ENCODE measurements around the gene ISG20.

The ISG20 gene

DNA sequence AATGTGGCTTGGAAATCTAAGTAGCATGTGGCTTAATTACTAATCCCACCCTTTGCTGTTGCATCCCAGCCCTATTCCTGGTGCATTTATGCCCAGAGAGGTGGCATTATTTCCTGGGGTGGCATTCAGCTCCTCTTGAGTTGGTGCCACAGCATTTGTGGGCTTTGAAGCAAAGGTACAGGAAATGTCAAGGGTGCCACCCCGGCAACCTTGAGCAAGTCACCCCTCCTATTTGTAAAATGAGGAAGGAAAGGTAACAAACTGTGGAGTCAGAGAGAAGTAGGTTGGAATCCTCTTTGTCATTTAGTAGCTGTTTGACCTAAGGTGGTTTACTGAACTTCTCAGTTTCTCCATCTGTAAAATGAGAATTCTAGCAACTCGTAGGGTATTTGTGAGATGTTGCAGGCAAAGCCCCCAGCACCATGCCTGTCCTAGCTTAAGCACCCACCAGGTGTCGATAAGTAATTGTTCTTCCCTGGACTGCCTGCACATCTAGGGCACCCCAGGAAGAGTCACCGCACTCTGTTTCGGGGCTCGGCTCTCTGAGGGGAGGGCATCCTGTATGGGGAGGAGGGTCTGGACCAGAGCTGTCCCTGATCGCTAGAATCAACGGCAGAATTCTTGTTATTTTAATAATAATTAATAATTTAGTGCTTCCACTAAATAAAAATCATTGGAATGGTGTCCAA lies 17.1 kb downstream of the ISG20 start:
- no peak for DNase-seq

DNA sequence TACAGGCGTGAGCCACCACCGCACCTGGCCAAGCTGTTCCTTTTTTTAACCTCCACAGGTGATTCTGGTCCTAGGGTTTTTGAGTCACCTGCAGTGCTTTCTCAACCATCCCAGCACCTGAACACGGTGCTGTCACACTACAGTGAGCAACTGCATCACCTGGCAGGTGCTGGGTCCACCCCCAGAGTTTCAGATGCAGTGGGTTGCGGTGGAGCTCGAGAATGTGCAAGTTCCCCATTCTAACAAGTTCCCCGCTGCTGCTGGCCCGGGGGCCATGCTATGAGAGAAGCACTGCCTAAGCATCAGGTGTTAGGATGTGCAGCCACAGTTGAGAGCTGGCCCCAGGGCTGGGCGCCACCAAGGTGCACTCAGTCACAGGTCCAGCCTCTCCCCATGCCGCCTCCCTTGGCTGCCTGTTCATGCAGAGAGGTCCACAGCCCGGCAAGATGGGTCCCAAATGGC lies 18.0 kb downstream of the ISG20 start:
- DNase-seq: no peak

DNA sequence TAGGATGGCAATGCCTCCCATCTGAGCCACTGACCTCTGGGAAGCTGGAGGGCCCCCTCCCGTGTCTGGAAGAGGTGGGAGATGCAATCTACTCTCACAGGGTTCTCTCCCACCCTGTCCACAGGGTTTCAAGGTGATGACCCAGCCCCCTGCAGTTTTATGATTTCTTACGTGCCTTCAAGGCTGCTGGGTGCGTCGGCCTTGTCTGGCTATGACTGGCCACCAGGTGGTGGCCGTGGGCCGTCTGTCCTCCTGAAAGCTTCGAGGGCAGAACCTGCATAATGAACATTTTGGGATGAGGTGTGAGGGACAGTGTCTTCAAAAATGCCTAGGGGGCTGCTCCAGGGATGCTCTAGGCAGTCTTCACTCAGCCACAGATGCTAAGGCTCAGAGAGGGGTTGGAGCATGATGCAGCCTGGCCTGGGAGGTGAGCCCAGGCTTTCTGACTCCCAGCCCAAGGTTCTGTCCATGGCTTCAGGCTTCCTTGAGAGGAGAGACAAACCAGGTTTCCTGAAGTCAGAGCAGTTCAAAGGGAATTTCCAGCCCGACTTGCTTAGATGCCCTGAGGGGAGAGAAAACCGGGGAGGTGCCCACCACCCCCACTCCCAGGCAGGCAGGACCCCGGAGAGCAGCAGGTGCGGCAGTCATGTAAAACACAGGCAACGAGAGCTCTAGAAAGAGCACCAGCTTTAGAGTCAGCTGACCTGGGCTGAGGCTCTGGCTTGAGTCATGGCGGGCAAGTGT lies 18.7 kb downstream of the ISG20 start:
- no peak for DNase-seq

DNA sequence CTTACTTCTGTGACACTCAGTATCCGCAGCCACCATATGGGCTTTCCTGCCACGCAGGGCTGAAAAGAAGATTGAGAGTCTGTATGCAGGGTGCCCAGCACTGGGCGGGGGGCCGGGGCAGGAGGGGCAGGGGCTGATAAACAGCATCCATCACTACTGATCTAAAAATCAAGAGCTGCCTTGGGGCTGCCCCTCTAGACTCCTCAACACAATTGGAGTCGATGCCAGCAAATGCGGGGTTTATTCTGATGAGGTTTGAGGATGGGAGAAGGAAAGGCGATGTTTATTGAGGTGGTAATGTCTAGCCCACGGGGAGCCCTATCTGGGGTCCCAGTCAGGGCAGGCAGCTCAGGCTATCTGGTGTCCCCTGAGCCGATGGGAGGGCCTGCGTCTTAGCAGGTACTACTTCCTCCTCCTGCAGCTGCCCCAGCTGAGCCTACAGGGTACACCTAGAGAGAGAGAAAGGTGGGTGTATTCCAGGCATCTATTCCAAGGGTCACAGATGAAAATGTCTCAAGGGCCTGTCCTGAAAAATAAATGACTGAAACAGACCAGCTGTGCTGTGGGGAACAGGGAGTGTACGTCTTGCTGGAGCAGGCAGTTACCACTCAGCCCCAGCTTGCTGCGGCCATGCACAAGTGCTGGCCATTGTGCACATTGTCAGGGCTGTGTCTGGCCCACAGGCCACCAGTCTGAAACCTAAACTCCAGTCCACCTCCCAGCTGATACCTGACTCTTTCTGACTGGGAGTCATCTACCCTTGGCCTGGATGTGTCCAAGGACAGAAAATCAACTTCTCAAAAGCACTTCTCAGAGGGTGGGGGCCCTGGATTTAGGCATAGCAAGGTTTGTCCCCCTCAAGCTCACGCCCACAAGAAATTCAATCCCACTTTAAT lies 19.5 kb downstream of the ISG20 start:
- no peak for DNase-seq

DNA sequence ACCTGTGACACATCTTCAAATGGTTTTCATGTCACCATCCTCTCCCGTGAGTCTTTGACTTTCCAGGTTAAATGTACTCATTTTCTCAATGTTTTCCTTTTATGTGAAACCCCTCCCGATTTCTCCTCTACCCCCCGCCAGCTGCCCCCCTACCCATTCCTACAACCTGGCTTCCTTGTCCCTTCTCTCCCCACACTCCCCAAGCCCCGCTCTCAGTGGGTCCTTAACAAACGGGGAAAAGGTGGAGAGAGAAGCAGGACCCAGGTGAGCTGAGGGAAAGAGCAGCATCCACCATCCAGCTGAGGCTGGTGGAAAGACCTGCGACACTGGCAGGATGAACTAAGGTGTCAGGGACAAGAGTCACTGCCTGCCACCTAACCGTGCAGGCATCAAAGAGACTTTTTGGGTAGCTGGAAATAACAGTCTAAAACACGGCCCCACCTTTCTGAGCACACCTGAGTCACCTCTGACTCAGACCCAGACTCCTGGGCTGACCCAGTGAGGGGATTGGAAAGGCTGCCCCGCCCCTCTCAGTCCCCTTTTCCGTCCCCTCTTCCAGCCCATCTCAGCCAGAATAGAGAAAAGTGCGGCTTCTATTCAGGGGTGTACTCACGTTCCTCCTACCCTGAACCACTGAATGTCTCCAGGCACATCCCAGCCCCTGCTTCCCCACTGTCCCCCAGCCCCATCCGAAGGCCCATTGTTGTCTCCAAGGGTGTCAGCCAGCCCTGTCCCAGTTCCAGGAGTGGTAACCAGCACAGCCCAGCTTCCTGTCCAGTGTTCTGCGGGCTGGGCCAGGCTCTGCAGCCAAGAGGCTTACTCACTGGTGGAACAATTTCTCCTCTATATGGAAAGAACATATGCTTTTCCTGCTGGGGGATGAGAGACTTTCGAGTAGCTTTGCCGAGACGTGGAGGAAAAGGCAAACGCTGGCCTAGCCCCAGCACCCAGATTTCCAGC lies 20.4 kb downstream of the ISG20 start:
- DNase-seq: no peak

DNA sequence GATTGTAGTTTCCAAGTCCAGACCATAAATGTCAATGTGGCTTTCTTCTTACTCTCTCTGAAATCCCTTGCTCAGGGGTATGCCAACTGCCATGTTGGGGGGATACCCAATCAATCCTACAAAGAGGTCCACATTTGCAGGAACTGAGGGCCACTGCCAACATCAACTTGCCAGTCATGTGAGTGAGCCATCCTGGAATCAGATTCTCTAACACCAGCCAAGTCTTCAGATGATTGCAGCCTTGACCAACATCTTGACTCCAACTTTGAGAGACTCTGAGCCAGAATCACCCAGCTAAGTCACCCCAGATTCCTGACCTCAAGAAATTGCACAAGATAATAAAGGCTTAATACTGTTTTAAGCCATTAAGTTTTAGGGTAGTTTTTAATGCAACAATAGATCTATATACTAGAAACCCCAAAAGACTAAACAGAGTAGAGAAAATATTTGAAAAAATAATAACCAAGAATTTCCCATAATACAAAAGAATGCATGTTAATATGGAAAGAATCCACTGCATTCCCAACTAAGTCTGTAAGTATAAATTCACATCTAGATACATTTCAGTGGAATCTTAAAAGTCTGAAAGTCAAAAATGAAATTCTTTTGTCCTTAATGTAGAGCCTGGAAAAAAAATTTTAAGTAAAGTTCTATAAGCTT lies 22.4 kb downstream of the ISG20 start:
- DNase-seq: no peak

DNA sequence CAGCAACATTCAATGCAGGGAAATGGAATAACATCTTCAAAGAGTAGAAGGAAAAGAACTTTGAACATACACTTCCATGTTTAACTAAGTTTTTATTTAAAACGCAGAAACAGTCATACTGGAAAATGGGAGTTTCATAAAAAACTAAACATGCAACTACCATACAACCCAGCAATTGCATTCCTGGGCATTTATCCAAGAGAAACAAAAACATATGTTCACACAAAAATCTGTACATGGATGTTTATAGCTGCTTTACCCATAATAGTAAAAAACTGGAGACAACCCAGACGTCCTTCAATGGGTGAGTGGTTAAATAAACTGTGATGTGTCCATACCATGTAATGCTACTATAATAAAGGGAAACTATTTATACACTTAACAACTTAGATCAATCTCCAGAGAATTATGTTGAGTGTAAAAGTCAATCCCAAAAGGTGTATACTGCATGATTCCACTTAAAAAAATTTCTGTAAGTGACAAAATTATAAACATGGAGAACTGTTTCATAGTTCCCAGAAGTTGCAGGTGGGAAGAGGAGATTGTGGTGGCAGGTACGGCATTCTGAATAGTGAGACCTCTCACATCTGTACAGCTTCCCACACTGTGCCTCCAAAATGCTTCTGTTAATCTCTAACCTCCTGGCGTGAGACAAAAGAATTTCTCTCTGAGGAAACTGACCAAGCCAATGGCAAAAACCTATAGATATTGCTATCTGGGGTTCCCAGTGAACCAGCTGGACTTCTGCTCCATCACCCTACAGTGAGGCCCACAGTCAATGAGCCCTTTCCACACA lies 23.1 kb downstream of the ISG20 start:
- no peak for DNase-seq

DNA sequence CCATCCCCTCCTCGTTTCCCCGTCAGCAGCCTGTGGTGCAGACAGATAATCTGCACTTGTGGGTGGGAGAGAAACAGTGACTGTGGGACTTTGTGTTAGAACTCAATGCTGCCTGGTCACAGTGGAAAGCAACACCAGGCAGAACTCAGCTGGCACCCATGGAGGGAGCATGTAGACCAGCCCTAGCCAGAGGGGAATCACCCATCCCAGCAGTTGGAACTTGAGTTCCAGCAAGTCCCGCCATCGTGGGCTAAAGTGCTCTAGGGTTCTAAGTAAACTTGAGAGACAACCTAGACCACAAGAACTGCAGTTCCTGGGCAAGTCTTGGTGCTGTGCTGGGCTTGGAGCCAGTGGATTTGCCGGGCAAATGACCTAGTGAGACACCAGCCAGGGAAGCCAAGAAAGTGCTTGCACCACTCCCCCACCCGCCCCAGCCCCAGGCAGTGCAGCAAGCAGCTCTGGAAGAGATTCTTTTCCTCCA lies 24.4 kb downstream of the ISG20 start:
- DNase-seq: no peak

DNA sequence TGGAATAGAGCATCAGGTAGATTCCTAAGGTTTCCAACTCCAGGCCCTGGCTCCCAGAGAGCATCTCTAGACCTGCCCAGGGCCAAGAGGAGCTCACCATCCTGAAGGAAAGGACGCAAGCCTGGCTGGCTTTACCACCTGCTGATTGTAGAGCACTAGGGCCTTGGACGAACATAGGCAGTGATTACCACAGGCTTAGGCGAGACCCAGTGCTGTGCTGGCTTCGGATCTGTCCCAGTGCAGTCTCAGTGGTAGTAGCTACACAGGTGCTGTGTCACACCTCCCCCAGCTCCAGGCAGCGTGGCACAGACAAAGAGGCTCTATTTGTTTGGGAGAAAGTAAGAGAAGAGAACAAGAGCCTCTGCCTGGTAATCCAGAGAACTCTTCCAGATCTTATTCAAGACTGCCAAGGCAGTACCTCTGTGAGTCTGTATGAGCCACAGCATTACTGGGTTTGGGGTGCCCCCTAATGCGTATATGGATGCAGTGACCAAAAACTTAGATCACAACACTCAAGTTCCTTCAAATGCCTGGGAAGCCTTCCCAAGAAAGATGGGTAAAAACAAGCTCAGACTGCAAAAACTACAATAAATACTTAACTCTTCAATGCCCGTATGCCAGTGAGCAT lies 25.4 kb downstream of the ISG20 start:
- DNase-seq: peak; percentile 44

DNA sequence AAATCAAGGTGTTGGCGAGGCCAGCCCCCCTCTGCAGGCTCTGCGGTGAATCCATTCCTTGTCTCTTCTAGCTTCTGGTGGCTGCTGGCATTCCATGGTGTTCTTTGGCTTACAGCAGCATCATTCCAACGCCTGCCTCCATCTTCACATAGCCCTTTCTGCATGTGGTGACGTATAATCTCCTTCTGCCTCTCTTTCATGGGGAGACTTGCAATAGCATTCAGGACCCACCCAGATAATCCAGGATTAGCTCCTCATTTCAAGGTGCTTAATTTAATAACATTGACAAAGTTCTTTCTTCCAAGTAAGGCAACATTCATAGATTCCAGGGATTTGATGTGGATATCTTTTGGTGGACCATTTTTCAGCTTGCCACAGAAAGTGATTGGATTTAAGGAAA lies 35.8 kb downstream of the ISG20 start:
- DNase-seq: no peak

DNA sequence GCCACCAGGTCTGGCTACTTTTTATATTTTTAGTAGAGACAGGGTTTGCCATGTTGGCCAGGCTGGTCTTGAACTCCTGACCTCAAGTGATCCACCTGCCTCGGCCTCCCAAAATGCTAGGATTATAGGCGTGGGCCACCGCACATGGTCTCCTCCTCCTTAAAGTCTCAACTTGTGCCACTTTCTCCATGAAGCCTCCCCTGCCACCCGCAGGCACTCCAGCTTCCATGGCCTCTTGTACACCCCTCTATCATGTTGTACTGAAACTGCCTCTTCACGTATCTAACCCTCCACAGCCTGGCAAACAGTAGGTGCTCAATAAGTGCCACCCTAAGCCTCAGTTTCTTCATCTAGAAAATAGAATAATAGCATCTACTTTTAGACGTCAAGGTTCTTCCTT lies 39.9 kb downstream of the ISG20 start:
- DNase-seq: no peak

DNA sequence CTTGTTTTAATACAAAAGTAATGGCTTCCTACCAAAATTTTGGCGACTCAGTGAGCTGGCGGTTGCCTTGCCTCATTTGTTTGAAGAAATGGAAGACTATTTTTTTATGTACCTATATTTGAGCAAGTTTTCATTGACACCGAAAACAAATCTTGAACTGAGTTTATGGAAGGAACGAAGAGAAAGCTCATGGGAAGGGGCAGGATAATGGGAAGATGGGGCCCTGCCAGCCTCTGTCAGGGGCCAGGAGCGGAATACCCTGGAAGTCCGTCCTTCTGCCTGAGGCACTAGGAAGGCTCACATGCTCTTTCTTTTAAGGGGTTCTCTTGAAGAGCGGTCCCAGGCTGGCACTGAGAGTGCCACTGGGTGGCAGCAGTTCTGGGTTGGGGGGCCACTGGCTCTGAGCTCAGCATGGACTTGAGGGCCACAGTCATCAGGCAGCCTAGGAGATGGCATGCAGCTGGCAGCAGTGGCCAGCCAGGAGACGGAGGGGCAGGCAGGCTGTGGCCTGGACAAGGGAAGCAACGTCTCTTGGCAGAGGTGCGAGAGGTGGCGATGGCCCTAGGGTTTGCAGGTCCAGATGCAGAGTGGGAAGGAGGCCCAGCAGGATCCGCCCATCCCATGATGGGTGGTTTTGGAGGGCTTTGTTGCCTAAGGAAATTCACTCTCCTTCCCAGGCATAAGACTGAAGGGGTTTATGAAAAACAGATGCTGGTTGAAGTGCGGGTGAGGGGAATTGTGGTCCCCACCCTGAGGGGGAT lies 41.6 kb downstream of the ISG20 start:
- DNase-seq: no peak

DNA sequence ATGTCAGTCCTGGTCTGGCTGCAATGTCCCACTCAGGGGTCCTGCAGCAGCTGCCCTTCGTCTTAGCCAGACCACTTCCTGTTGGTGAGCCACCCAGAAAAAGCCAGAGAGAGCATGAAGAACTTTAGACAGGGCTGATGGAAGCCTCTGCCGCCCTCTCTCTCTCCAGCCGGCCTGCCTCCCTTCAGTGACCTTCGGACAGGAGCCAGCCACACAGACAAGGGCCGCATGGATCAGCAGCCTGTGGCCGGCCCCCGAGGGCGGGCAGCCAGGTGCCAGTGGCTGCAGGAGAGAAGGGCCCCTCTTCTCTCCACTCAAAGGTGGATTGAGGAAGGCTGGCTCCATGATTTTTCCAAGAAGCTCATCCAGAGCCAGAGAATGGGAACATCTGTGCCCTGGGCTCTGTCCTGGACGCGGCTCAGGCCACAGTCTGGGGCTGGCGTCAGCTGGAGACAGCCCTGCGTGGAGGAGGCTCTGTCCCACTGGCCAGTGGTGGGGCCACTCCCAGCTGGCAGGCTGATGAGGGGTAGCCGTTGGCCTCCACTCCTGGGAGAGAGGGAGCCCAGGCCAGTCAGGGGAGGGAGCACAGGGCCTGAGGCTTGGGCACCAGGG lies 42.9 kb downstream of the ISG20 start:
- DNase-seq: no peak

DNA sequence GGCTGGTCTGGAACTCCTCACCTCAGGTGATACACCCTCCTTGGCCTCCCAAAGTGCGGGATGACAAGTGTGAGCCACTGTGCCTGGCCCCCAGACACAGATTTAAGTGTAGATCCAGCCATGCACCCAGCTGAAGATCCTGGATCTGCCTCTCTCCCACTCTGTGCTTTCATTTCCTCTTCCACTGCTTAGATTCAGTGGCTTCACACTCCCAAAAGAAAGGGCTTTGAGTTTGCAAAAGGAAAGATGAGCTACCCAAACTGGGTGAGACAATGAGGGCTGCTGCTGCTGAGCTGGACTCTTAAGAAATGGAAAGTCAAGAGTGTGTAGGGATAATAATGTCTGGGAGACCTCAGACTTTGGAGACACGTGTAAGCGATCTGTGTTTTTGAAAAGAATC lies 45.5 kb downstream of the ISG20 start:
- no peak for DNase-seq

DNA sequence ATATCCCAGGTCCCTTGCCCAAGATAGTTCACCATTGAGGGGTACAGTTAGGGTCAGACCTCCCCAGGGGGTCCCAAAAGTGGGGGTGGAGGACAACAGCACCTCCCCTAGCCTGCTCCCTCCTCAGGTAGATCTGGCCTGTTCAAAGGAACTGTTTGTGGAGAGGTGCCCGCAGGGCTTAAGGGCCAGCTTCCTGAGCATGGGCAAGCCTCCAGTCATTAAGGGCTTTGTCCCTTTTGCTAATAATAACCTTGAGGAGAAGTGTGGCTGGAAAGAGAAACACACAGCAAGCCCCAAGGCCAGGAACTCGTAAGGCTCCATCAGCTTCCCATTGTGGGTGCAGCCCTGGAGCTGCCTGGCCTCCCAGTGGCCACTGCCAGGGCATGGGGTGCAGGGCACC lies 47.4 kb downstream of the ISG20 start:
- DNase-seq: no peak

DNA sequence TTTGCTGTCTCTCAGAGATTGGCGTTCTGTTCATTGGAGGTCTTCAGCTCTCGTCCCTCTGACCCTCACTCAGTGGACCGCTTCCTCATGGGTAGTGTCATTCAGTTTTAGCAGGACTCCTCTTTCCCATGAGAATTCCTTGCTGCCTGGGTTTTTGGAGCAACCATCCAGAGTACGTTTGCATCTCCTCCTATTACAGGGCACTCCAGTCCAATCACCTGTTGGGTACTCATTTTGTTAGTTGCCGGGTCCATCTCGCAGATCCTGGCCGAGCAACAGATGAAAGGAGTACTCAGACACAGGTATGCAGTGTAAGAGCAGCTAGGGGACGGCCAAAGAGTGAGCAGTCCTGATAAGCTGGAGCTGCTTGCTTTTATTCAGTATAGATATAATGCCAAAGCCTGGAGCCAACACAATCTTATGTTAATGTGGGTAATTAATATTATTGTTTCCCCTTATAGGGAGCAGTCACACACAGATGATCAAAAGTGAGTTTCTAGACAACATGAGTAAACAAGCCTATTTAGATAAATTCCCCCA lies 49.6 kb downstream of the ISG20 start:
- DNase-seq: no peak

DNA sequence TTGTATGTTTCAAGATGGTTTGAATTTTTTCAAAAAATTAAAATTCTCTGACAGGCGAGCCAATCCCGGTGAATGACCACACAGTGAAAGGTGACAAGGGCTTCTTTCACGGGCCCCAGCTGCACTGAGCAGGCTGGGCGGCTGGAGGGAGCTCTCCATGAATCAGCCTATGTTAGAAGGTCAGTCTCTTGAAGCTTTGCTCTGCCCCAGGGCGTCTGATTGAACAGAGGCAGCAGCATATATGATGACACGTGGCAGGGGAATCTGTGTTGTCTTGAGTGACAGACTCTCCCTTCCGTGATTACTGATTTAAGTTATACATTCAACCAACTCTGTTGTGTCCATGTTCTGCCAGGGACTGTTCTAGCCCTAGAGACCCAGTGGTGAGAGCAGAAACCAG lies 51.5 kb downstream of the ISG20 start:
- DNase-seq: no peak

DNA sequence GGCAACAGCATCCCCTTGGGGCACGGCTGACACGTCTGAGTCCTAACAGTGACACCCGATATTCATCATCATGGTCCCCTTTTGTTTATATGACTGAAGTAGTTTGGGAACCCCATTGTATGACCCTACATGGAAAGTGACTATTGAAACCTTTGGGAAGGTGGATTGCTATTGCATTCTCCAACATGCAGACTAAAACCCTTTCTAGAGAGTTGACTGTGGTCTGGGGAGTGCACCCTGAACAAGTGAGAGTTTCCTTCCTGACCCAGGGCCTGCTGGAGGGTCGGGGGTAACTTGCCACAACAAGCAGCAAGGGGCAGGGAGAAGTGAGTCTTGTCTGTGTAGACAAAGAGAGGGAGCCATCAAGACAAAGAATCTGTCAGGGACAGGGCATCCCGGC lies 54.4 kb downstream of the ISG20 start:
- DNase-seq: no peak

DNA sequence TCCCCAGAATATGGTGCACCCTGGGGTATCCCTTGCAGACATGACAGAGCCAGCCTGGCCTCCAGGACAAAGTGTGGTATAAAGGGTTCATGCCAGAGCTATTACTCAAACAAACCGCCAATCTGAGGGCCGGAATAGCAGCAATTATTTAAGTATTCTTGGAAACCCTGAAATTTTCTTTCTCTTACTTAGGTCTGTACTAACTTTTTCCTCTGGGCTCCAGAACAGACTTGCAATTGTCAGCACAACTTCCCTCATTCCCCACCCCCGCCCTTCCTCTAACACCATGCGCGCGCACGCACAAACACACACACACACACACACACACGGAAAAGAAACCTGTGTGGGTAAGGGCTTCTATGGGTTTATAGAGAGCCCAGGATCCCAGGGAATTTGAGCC lies 56.3 kb downstream of the ISG20 start:
- no peak for DNase-seq

Measured in activated CD4-positive, alpha-beta T cell treated with anti-CD3 and anti-CD28 coated beads, Interleukin-2, amount 50 U/mL, for 1 hour (primary cell).